Smooth muscle cell (in vitro differentiated cells): ENCODE data around the gene CKAP5. TPM values are rescaled to one million over a fixed set of nuclear protein-coding genes. Genes with fewer than 3 reads are reported as not detected.

ENCODE experiments used
- DNase-seq: peaks from one replicate; lab custom pipeline; 2025; ENCODE audit not compliant: unreplicated experiment; lab: John Stamatoyannopoulos, UW
- H2AFZ ChIP-seq: fragments of 200-600 bp; sonication (generic); 2 replicates; pipeline ENCODE4 v1.6.0; 2016; ENCODE audit warnings: antibody characterized with exemption, low read depth, mild to moderate bottlenecking
- H3F3A ChIP-seq: fragments of 200-600 bp; sonication (generic); 2 replicates; pipeline ENCODE4 v1.6.0; 2017; ENCODE audit warnings: antibody characterized with exemption, low read depth
- H3K27ac ChIP-seq: fragments of 200-600 bp; sonication (generic); 2 replicates; pipeline ENCODE4 v1.5.1; 2016; ENCODE audit warnings: low read depth, mild to moderate bottlenecking
- H3K27me3 ChIP-seq: fragments of 200-600 bp; sonication (generic); 2 replicates; pipeline ENCODE4 v1.6.1; 2016; ENCODE audit warnings: low read depth, mild to moderate bottlenecking
- H3K36me3 ChIP-seq: fragments of 200-600 bp; sonication (generic); 2 replicates; pipeline ENCODE4 v1.5.1; 2016; ENCODE audit warnings: low read depth
- H3K4me1 ChIP-seq: fragments of 200-600 bp; sonication (generic); 2 replicates; pipeline ENCODE4 v1.5.1; 2016; ENCODE audit warnings: low read depth
- H3K4me2 ChIP-seq: fragments of 200-600 bp; sonication (generic); 2 replicates; pipeline ENCODE4 v1.6.0; 2016; ENCODE audit warnings: mild to moderate bottlenecking
- H3K4me3 ChIP-seq: fragments of 200-600 bp; sonication (generic); 2 replicates; pipeline ENCODE4 v1.5.1; 2016; ENCODE audit warnings: mild to moderate bottlenecking
- H3K79me2 ChIP-seq: fragments of 200-600 bp; sonication (generic); 2 replicates; pipeline ENCODE4 v1.6.0; 2016; ENCODE audit warnings: low read depth, mild to moderate bottlenecking
- H3K9ac ChIP-seq: fragments of 200-600 bp; sonication (generic); 2 replicates; pipeline ENCODE4 v1.6.0; 2016; ENCODE audit warnings: low read depth
- H3K9me3 ChIP-seq: fragments of 200-600 bp; sonication (generic); replicated peaks from 2 replicates; pipeline ENCODE4 v1.5.1; 2016; ENCODE audit warnings: low read depth
- H4K20me1 ChIP-seq: fragments of 200-600 bp; sonication (generic); 2 replicates; pipeline ENCODE4 v1.6.0; 2016; ENCODE audit warnings: low read depth
- WGBS: methylation state at CpG from one replicate; pipeline ENCODE4 v1.1.7; 2016; ENCODE audit warnings: low lambda C conversion rate; 5-methylcytosine and 5-hydroxymethylcytosine counted together
- polyA plus RNA-seq: library from polyadenylated mRNA; unstranded; fragments of >200 nt; fragmentation: Nextera tagmentation; extraction: Ambion mirVana; gene quantifications from 2 replicates; pipeline ENCODE4 v1.2.1, GENCODE V29; 2016
- total RNA-seq: library from RNA; depleted of rRNA; stranded (reverse); fragments of >200 nt; gene quantifications from 2 replicates; pipeline ENCODE4 v1.2.3, GENCODE V29; 2014
- TF ChIP-seq, protein P1 (sequence below): fragments of 200-600 bp; sonication (generic); IDR thresholded peaks from 2 replicates; pipeline ENCODE4 v1.5.1; 2017; ENCODE audit warnings: borderline replicate concordance, mild to moderate bottlenecking, antibody characterized with exemption; ENCODE audit not compliant: insufficient read depth, poor library complexity, severe bottlenecking

The CKAP5 gene
- total and polyA plus RNA-seq, 2 experiments from 2014 or later: 24.5 to 57.0 TPM

DNA sequence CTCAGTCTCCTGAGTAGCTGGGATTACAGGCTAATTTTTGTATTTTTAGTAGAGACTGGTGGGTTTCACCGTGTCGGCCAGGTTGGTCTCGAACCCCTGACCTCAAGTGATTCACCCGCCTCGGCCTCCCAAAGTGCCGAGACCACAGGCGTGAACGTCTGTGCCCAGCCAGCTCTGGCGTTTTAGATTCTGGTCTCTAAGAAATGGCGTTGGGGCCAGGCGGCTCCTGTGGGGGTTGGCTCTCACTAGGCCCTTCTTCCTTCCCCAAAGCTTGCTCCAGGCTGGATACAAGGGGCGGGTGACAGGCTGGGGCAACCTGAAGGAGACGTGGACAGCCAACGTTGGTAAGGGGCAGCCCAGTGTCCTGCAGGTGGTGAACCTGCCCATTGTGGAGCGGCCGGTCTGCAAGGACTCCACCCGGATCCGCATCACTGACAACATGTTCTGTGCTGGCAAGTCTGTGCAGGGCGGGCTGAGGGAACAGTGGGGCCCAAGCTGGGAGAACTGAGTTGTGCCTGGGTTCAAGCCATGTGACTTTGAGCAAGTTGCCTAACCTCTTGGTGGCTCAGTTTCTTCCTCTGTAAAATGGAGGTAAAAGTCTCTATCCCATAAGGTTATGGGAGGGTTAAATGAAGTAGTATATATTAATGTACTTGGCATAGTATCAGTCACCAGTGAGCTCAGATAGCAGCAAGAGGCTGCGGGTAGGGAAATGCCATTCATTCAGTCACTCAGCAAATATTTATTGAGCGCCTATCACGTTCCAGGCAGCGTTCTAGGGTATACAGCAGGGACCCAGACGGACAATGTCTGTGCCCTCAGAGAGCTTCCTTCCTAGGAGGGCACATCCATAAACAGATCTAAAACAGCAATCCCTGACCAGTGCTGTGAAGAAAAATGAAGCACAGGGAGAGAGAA, 116.7 kb downstream of the CKAP5 start:
- H3K36me3 ChIP-seq: no peaks in the 10 kb centered on the region

DNA sequence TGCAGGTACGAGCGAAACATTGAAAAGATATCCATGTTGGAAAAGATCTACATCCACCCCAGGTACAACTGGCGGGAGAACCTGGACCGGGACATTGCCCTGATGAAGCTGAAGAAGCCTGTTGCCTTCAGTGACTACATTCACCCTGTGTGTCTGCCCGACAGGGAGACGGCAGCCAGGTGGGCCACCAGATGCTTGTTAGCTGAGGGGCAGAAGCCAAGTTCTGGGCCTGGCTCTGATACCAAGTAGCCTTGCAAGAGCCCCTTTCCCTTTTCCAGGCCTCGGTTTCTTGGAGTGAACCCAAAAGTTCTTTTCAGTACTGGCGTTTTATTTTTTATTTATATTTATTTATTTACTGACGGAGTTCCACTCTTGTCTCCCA, 117.4 kb downstream of the CKAP5 start:
- H3K9ac ChIP-seq: no peak overlapping the region
- 96% methylated on average over 9 of the region's 9 CpGs for whole genome bisulfite sequencing
- no peaks in the 10 kb centered on the region for H3F3A ChIP-seq
- no peaks in the 10 kb centered on the region for H4K20me1 ChIP-seq
- no peaks in the 10 kb centered on the region for H3K36me3 ChIP-seq
- no peak overlapping the region for H3K4me2 ChIP-seq
- no peak for DNase-seq
- no peak overlapping the region for H2AFZ ChIP-seq
- no peaks in the 10 kb centered on the region for H3K79me2 ChIP-seq
- no peaks in the 10 kb centered on the region for H3K4me1 ChIP-seq
- H3K9me3 ChIP-seq: no peaks in the 10 kb centered on the region
- no peak overlapping the region for H3K4me3 ChIP-seq
- TF ChIP-seq, protein P1, sequence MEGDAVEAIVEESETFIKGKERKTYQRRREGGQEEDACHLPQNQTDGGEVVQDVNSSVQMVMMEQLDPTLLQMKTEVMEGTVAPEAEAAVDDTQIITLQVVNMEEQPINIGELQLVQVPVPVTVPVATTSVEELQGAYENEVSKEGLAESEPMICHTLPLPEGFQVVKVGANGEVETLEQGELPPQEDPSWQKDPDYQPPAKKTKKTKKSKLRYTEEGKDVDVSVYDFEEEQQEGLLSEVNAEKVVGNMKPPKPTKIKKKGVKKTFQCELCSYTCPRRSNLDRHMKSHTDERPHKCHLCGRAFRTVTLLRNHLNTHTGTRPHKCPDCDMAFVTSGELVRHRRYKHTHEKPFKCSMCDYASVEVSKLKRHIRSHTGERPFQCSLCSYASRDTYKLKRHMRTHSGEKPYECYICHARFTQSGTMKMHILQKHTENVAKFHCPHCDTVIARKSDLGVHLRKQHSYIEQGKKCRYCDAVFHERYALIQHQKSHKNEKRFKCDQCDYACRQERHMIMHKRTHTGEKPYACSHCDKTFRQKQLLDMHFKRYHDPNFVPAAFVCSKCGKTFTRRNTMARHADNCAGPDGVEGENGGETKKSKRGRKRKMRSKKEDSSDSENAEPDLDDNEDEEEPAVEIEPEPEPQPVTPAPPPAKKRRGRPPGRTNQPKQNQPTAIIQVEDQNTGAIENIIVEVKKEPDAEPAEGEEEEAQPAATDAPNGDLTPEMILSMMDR: no peak
- no peak overlapping the region for H3K27ac ChIP-seq
- no peaks in the 10 kb centered on the region for H3K27me3 ChIP-seq

More for the DNA sequence above, 116.7 kb downstream of the CKAP5 start:
- Histone ChIP-seq H3K27me3 (no peaks in the 10 kb centered on the region), H3K9me3 (no peaks in the 10 kb centered on the region), H3K4me1 (no peaks in the 10 kb centered on the region), H3K27ac (no peak overlapping the region), H2AFZ (no peak overlapping the region), H3K4me2 (no peak overlapping the region), H3K79me2 (no peaks in the 10 kb centered on the region), H4K20me1 (no peaks in the 10 kb centered on the region), H3K9ac (no peak overlapping the region), H3F3A (no peaks in the 10 kb centered on the region), H3K4me3 (no peak overlapping the region)
- TF ChIP-seq, protein P1: no peak
- no peak for DNase-seq
- WGBS: 90% methylated on average over 24 of the region's 24 CpGs

DNA sequence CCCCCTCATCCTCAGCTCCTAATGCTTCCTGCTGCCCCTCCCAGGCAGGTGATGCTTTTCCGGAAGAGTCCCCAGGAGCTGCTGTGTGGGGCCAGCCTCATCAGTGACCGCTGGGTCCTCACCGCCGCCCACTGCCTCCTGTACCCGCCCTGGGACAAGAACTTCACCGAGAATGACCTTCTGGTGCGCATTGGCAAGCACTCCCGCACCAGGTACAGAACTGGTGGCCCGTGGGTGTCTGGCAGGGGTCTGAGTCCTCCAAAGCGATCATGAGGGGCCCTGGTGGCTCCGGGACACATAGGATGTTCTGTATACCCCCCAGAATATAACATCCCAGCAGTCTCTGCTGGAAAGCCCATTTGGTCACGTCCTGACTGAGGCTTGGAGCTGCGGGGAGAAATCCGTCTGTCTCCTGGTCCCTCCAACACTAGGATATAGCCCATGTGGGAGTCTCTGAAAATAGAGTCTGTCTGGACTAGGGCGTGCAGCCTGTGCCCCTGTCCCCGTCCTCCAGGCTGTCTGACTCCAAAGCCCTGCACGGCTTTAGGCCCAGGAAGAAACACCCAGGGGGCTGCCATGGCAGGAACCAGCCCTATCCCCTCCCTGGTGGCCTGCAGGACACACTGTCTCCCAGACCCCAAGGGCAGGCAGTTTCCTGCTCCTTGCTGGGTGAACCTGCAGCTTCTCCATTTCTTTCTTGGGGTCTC, 118.0 kb downstream of the CKAP5 start:
- Histone ChIP-seq H3K9ac (no peak overlapping the region), H3K27ac (no peak overlapping the region), H4K20me1 (no peaks in the 10 kb centered on the region), H3K9me3 (no peaks in the 10 kb centered on the region), H3K4me1 (no peaks in the 10 kb centered on the region), H3K4me3 (no peak overlapping the region), H3K79me2 (no peaks in the 10 kb centered on the region), H3F3A (no peaks in the 10 kb centered on the region), H3K36me3 (no peaks in the 10 kb centered on the region), H3K4me2 (no peak overlapping the region), H2AFZ (no peak overlapping the region), H3K27me3 (no peaks in the 10 kb centered on the region)
- no peak for DNase-seq
- TF ChIP-seq, protein P1: no peak
- WGBS: 91% methylated on average over 17 of the region's 17 CpGs
